ENCODE measurements around the gene CDK15. TPM values are rescaled to one million over a fixed set of nuclear protein-coding genes. Genes with fewer than 3 reads are reported as not detected.

CDK15 gene
- polyA plus RNA-seq, 2 of the 4 experiments (the other 2 are of a cell fraction), result not detected

- Histone ChIP-seq H3K9me3 (0 out of 3 replicates have a peak, but pooled peaks cover 2% of the 10 kb centered on the region), H3K4me3 (no peak overlapping the region), H3K27ac (no peak overlapping the region), H3K4me1 (no peaks in the 10 kb centered on the region), H3K4me2 (no peak overlapping the region)
- 79% methylated on average over 4 of the region's 4 CpGs for WGBS (ENCODE audit: missing lambda C conversion rate)
- ChIA-PET CTCF (interaction anchor here (1.5 kb wide), 2 partner anchors 9 to 104 kb away, joined by 3 to 5 read pairs; no protein-coding TSS in a partner anchor), POLR2A (no interaction called here)
- ATAC-seq (peak in 1 of 2 experiments; percentile 46; a peak in 1 of 6 replicates), DNase-seq (ENCODE audit: low read depth in 1 of 2, low spot score in 1 of 2) (peak in 1 of 2 experiments; percentile 5), FAIRE-seq (no peak)
- TF ChIP-seq REST (IDR thresholded peaks at IDR 0.05) (no peak), HOXB5 (CRISPR knock-in tag; IDR thresholded peaks at IDR 0.05) (no peak), ZFP36 (IDR thresholded peaks at IDR 0.05; ENCODE audit: borderline replicate concordance, partially characterized antibody) (no peak), JUNB (IDR thresholded peaks at IDR 0.05) (no peak), E2F6 (IDR thresholded peaks at IDR 0.05; ENCODE audit: borderline replicate concordance, low read depth) (no peak), POLR2A (IDR thresholded peaks at IDR 0.05; ENCODE audit: low read length) (no peak), HMGXB4 (CRISPR knock-in tag; IDR thresholded peaks at IDR 0.05; ENCODE audit: borderline replicate concordance) (no peak), EHF (CRISPR knock-in tag; IDR thresholded peaks at IDR 0.05) (no peak), KDM1A (IDR thresholded peaks at IDR 0.05; ENCODE audit: low read depth) (no peak), FOXS1 (CRISPR knock-in tag; IDR thresholded peaks at IDR 0.05) (no peak), ATOH8 (CRISPR knock-in tag; IDR thresholded peaks at IDR 0.05; ENCODE audit: low read depth) (no peak), ZNF302 (CRISPR knock-in tag; IDR thresholded peaks at IDR 0.05) (no peak)
Observed at GRCh38 chr2:201937343-201937742, 131.0 kb downstream of the CDK15 start.

- H3K27ac ChIP-seq, result no peak overlapping the region
- 24% methylated on average over 2 of the region's 2 CpGs for WGBS (ENCODE audit: missing lambda C conversion rate)
- H3K9me3 ChIP-seq, result 0 out of 3 replicates have a peak, but pooled peaks cover 2% of the 10 kb centered on the region
- TF ChIP-seq REST (IDR thresholded peaks at IDR 0.05) (no peak), MAX (IDR thresholded peaks at IDR 0.05) (no peak), FOSB (CRISPR knock-in tag; IDR thresholded peaks at IDR 0.05) (no peak), PHF8 (IDR thresholded peaks at IDR 0.05; ENCODE audit: borderline replicate concordance, low read depth) (no peak), HMGXB4 (CRISPR knock-in tag; IDR thresholded peaks at IDR 0.05; ENCODE audit: borderline replicate concordance) (no peak), RNF2 (IDR thresholded peaks at IDR 0.05; ENCODE audit: borderline replicate concordance, low read depth) (no peak), POLR2AphosphoS2 (conservative IDR thresholded peaks at IDR 0.05; ENCODE audit: low read length) (no peak), RFX5 (IDR thresholded peaks at IDR 0.05) (no peak), CEBPB (IDR thresholded peaks at IDR 0.05) (no peak)
- CTCF ChIA-PET, result interaction anchor here (0.6 to 0.9 kb wide), 2 partner anchors 8 to 106 kb away, joined by 3 to 4 read pairs; no protein-coding TSS in a partner anchor
- POLR2A ChIA-PET, result no interaction called here
- FAIRE-seq (no peak), ATAC-seq (no peak), DNase-seq (ENCODE audit: low read depth in 1 of 2, low spot score in 1 of 2) (no peak)
- no peaks in the 10 kb centered on the region for H3K4me1 ChIP-seq
- H3K4me3 ChIP-seq, result no peak overlapping the region
- H3K4me2 ChIP-seq, result no peak overlapping the region
Observed at GRCh38 chr2:201938156-201938775, 131.9 kb downstream of the CDK15 start.

Data from A549 (cell line).